GM10266 (cell line): Measurements from ENCODE around the gene CAPN12.

ENCODE experiments used
- DNase-seq: peaks from one replicate; pipeline ENCODE4 v3.0.0; 2012; ENCODE audit errors: extremely low spot score
- TF ChIP-seq, protein P1 (sequence below): IDR thresholded peaks from 2 replicates; pipeline ENCODE4 v1.5.1; 2012; ENCODE audit warnings: mild to moderate bottlenecking, low read depth; ENCODE audit not compliant: control insufficient read depth, insufficient read depth; ENCODE audit errors: missing control alignments

CAPN12 gene

GRCh38 chr19:38737281-38737865 is 6.9 kb downstream of the CAPN12 start:
- no peak for DNase-seq
- TF ChIP-seq, protein P1, sequence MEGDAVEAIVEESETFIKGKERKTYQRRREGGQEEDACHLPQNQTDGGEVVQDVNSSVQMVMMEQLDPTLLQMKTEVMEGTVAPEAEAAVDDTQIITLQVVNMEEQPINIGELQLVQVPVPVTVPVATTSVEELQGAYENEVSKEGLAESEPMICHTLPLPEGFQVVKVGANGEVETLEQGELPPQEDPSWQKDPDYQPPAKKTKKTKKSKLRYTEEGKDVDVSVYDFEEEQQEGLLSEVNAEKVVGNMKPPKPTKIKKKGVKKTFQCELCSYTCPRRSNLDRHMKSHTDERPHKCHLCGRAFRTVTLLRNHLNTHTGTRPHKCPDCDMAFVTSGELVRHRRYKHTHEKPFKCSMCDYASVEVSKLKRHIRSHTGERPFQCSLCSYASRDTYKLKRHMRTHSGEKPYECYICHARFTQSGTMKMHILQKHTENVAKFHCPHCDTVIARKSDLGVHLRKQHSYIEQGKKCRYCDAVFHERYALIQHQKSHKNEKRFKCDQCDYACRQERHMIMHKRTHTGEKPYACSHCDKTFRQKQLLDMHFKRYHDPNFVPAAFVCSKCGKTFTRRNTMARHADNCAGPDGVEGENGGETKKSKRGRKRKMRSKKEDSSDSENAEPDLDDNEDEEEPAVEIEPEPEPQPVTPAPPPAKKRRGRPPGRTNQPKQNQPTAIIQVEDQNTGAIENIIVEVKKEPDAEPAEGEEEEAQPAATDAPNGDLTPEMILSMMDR, result no peak

DNA sequence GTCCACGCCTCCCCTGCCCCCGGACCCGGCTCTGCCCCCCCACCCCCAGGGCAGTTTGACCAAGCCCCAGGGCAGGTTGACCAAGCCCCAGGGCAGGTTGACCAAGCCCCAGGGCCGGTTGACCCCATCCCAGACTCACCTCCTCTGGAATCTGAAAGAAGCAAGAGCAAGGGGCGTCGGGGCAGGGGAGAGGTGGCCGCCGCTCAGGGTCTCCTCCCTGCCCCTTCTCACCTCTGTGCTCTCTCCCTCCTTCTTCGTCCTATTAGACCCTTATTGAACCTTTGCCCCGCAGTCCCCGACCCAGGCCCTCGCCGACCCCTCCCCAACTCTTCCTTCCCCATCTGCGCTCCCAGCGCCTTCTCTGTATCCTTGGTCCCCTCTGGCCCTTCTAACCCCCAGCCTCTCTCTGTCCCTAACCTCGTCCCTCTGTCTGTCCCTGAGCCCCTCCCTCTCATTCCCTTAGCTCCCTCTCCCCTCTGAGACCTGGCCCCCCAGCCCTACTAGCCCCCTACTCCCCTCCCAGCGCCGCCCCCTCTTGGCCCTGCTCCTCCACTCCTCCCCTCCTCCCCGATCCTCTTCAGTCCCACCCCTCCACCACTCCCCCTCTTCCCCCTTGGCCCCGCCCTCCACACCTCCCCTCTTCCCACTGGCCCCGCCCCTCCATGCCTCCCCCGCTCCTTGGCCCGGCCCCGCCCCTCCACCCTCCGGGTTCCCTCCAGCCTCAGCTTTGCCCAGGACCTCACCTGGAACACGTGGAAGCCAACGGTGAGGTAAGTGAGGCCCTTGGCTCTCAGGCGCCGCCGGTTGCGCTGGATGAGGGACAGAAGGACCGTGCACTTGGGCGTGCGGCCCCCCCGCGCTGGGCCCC is 7.6 kb downstream of the CAPN12 start:
- DNase-seq, result peak; percentile 95
- TF ChIP-seq, protein P1, result no peak

DNA sequence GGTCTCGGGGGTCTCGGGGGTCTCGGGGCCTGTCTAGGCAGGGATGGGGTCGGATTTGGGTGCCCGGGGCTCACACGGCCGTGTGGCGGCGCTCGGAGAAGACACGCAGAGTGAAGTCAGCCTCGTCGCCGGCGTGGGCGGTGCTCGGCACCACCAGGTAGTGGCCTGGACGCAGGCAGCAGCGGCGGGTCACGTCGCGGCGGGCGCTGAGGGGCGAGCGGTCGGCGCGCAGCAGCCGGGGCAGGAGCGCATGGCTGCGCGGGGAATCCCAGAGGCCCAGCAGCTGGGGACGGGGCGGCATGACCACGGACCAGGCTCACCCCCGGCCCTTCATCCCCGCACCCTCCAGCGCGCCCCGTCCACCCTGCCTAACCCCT is 8.2 kb downstream of the CAPN12 start:
- DNase-seq, result peak; percentile 85
- TF ChIP-seq, protein P1, result peak; percentile 4

DNA sequence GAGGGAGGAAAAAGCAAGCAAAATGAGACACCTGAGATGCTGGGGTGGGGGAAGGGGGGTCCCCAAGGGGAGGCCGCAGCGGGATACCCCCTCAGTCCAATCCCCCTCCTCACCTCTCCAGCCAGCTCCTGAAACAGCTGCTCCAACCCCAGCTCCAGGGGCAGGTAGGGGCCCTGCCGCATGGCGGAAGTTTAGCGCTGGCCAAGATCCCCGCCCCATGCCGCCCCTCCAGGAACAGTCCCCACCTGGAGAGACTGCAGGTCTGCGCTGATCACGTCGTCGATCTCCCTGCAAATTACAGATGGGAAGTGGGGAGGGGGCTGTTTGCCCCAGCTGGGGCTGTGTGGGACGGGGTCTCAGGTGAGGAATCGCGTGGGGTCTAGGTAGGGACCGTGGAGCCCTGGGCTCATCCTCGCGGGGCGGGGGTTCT is 9.0 kb downstream of the CAPN12 start:
- DNase-seq, result peak; percentile 70
- TF ChIP-seq, protein P1, result no peak

GRCh38 chr19:38734426-38735256 is 9.6 kb downstream of the CAPN12 start:
- TF ChIP-seq, protein P1, result no peak
- DNase-seq, result peak; percentile 77

DNA sequence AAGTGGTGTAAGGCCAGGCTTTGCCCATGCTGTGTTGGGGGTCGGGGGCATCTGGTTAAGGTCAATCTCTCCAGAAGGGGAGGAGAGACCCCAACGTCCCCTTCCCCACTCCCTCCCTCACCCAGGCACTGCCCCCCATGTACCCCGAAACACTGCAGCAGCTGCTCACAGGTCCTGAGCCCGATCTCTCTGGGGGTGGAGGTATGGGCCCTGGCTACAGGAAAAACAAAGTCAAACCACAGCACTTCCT is 10.2 kb downstream of the CAPN12 start:
- TF ChIP-seq, protein P1, result no peak
- DNase-seq, result no peak

- TF ChIP-seq, protein P1, result no peak
- no peak for DNase-seq
Observed at GRCh38 chr19:38733493-38734175, 10.6 kb downstream of the CAPN12 start.
